GM12864 (cell line): Measurements from ENCODE around the gene KCNB1.
A peak's percentile ranks its signal among the peaks of the same experiment; 100 is the strongest.

ENCODE experiments used
- DNase-seq: peaks from one replicate; pipeline ENCODE4 v3.0.0-alpha.2; 2011; ENCODE audit warnings: low read depth
- H3K4me3 ChIP-seq: 2 replicates; pipeline ENCODE4 v1.5.1; 2011; ENCODE audit warnings: mild to moderate bottlenecking, low read depth, low read length, control low read depth
- CTCF ChIP-seq: IDR thresholded peaks from 2 replicates; pipeline ENCODE4 v1.5.1; 2011; ENCODE audit warnings: low read depth, mild to moderate bottlenecking, moderate library complexity, low read length, control low read depth, inconsistent platforms; ENCODE audit errors: missing control alignments

The KCNB1 gene

GRCh38 chr20:49399329-49399728 lies 83.1 kb downstream of the KCNB1 start:
- H3K4me3 ChIP-seq = no peak overlapping the region
- TF ChIP-seq CTCF = no peak
- DNase-seq = no peak

- no peak for TF ChIP-seq CTCF
- no peak overlapping the region for H3K4me3 ChIP-seq
- no peak for DNase-seq
These were observed 83.9 kb downstream of the KCNB1 start for GRCh38 chr20:49398401-49399144.

GRCh38 chr20:49397525-49397924 lies 84.9 kb downstream of the KCNB1 start:
- no peak for TF ChIP-seq CTCF
- no peak overlapping the region for H3K4me3 ChIP-seq
- DNase-seq = peak; percentile 7

GRCh38 chr20:49396230-49396629 lies 86.2 kb downstream of the KCNB1 start:
- no peak overlapping the region for H3K4me3 ChIP-seq
- DNase-seq = no peak
- no peak for TF ChIP-seq CTCF

- no peak for DNase-seq
- TF ChIP-seq CTCF = no peak
- no peak overlapping the region for H3K4me3 ChIP-seq
These were observed 86.8 kb downstream of the KCNB1 start for GRCh38 chr20:49395659-49396058.

GRCh38 chr20:49395183-49395582 lies 87.3 kb downstream of the KCNB1 start:
- no peak overlapping the region for H3K4me3 ChIP-seq
- no peak for DNase-seq
- TF ChIP-seq CTCF = no peak

- no peak for TF ChIP-seq CTCF
- H3K4me3 ChIP-seq = no peak overlapping the region
- no peak for DNase-seq
These were observed 87.7 kb downstream of the KCNB1 start for GRCh38 chr20:49394757-49395156.
